HepG2 (cell line): ENCODE results near the gene TMEM165. TPM values are rescaled to one million over a fixed set of nuclear protein-coding genes. Genes with fewer than 3 reads are reported as not detected.

Source experiments
- FIP1L1 ChIP-seq: fragments of 200-400 bp; formaldehyde crosslinking; IDR thresholded peaks from 2 replicates; pipeline ENCODE4 v1.6.1; 2018; ENCODE audit warnings: low read depth, mild to moderate bottlenecking, low read length, moderate library complexity, borderline replicate concordance; ENCODE audit not compliant: insufficient read depth
- FOXA3 ChIP-seq: IDR thresholded peaks from 2 replicates; pipeline ENCODE4 v1.6.1; 2016; ENCODE audit warnings: missing genetic modification reagents, missing compliant biosample characterization
- FOXP1 ChIP-seq, 2 experiments: fragments of 450-650 bp in 1 of 2; IDR thresholded peaks; 2 replicates each; pipeline ENCODE4 v1.6.1; 2017 to 2018; ENCODE audit warnings: antibody characterized with exemption in 1 of 2
- HHEX ChIP-seq: IDR thresholded peaks from 2 replicates; pipeline ENCODE4 v1.6.1; 2016; ENCODE audit warnings: control low read depth
- REXO4 ChIP-seq: sonication (generic); formaldehyde crosslinking; IDR thresholded peaks from 2 replicates; pipeline ENCODE4 v1.8.0; 2022; ENCODE audit warnings: missing genetic modification reagents, mild to moderate bottlenecking, borderline replicate concordance
- TEAD3 ChIP-seq: optimal IDR thresholded peaks from 2 replicates; pipeline ENCODE3; 2016; ENCODE audit warnings: borderline replicate concordance
- ZBTB33 ChIP-seq: sonication (generic); formaldehyde crosslinking; IDR thresholded peaks from 2 replicates; pipeline ENCODE4 v1.4.0; 2020; ENCODE audit warnings: missing genetic modification reagents
- ZBTB7B ChIP-seq: sonication (generic); formaldehyde crosslinking; IDR thresholded peaks from 2 replicates; pipeline ENCODE4 v1.4.0; 2020; ENCODE audit warnings: missing genetic modification reagents
- ZHX2 ChIP-seq, 2 experiments: sonication (generic) in 1 of 2; formaldehyde crosslinking in 1 of 2; IDR thresholded peaks; 2 replicates each; pipeline versions ENCODE4 v1.6.1 to v1.9.0; 2014 to 2022; ENCODE audit warnings: antibody characterized with exemption in 1 of 2, borderline replicate concordance in 1 of 2, inconsistent platforms in 1 of 2, low read depth in 1 of 2, missing genetic modification reagents in 1 of 2
- ZNF142 ChIP-seq: sonication (generic); formaldehyde crosslinking; IDR thresholded peaks from 2 replicates; pipeline ENCODE4 v1.4.0; 2020; ENCODE audit warnings: missing genetic modification reagents
- ZNF235 ChIP-seq: sonication (generic); formaldehyde crosslinking; IDR thresholded peaks from 2 replicates; pipeline ENCODE4 v1.8.1; 2023; ENCODE audit warnings: mild to moderate bottlenecking, missing genetic modification reagents, borderline replicate concordance
- ZNF296 ChIP-seq: sonication (generic); formaldehyde crosslinking; conservative IDR thresholded peaks from 2 replicates; pipeline ENCODE4 v1.5.0; 2020; ENCODE audit warnings: mild to moderate bottlenecking, missing genetic modification reagents
- ZNF468 ChIP-seq: sonication (generic); formaldehyde crosslinking; IDR thresholded peaks from 2 replicates; pipeline ENCODE4 v1.8.0; 2022; ENCODE audit warnings: mild to moderate bottlenecking, moderate library complexity, missing genetic modification reagents
- ZNF878 ChIP-seq: sonication (generic); formaldehyde crosslinking; IDR thresholded peaks from 2 replicates; pipeline ENCODE4 v1.8.1; 2023; ENCODE audit warnings: mild to moderate bottlenecking, missing genetic modification reagents, moderate library complexity
- polyA plus RNA-seq, 8 experiments: library from polyadenylated mRNA; depleted of rRNA in 3 of 8; stranded (reverse) in 7 of 8; unstranded in 1 of 8; fragments of >200 nt; fragmentation: Illumina TruSeq in 4 of 8; extraction: Trizol in 4 of 8; gene quantifications; 2 replicates each; pipeline versions ENCODE4 v1.2.1 to v1.2.3, GENCODE V29; 2011 to 2016; ENCODE audit warnings: low read depth in 4 of 8, missing spikeins in 1 of 8, mixed read lengths in 1 of 8; ENCODE audit not compliant: insufficient read depth in 1 of 8
- total RNA-seq, 5 experiments: library from RNA; depleted of rRNA; stranded (reverse); fragments of >200 nt; fragmentation: Illumina TruSeq; extraction: Trizol; gene quantifications; 2 replicates each; pipeline ENCODE4 v1.2.3, GENCODE V29; 2016; ENCODE audit warnings: low read depth in 1 of 5

Gene TMEM165
- total and polyA plus RNA-seq, 2 of the 13 experiments (the other 11 are each of a cell fraction or from before 2014, with no cell fraction given), result 54.6 to 103 TPM

DNA sequence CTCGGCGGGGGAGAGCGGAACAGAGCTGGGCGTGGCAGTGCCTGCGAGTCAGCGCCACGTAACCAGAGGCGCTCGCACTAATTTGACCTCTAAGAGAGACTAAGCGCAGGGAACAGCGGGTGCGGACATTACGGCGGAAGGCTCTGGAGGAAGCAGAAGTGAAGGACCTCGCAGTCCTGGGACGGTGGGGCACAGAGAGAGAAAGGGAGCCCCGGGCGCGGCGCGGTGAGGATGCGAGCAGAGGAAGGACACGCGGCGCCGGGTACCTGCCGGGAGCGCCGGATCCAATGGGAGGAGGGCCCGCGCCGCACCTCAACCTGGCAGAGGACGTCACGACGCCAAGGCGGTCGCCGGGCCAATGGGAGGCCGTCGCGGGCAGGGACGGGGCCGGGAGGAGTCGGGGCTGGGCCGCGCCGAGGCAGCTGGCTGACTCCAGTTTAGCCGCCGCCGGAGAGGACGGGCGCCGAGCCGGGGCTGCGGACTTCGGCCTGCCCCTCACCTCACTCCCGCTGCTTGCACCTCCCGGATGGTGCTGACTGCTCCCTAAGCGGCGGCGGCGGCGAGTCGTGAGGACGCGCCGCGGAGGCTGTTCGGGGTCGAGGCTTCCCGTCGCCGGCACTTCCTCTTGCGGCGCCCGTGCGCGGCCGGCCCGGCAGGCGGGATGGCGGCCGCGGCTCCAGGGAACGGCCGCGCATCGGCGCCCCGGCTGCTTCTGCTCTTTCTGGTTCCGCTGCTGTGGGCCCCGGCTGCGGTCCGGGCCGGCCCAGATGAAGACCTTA is at the start of gene TMEM165 (continued):
- TF ChIP-seq ZNF235 (CRISPR knock-in tag), result peak; percentile 90; the same call in 1 of the 2 replicates
- TF ChIP-seq FOXP1 (IDR thresholded peaks at IDR 0.05), result no peak
- TF ChIP-seq FOXP1 (CRISPR knock-in tag; IDR thresholded peaks at IDR 0.05), result no peak
- no peak for TF ChIP-seq TEAD3 (CRISPR knock-in tag)
- 0 out of 2 replicates have a peak, but pooled peaks have one; percentile 33 for TF ChIP-seq ZNF142
- peak; percentile 56; the same call in 1 of the 2 replicates for TF ChIP-seq ZHX2 (IDR thresholded peaks at IDR 0.05; ENCODE audit: low read depth)
- TF ChIP-seq ZHX2 (CRISPR knock-in tag; IDR thresholded peaks at IDR 0.05; ENCODE audit: borderline replicate concordance), result no peak
- no peak for TF ChIP-seq ZBTB33 (CRISPR knock-in tag)
- TF ChIP-seq ZNF878 (CRISPR knock-in tag), result no peak
- TF ChIP-seq ZBTB7B (CRISPR knock-in tag), result no peak; the same call in 1 of the 2 replicates
- peak; percentile 32; the same call in 1 of the 2 replicates for TF ChIP-seq FOXA3
- no peak for TF ChIP-seq REXO4
- no peak for TF ChIP-seq ZNF468 (CRISPR knock-in tag)
- no peak for TF ChIP-seq FIP1L1
- TF ChIP-seq HHEX, result no peak
- TF ChIP-seq ZNF296 (CRISPR knock-in tag), result no peak
